ENCODE data around the gene EXOC3.

DNA sequence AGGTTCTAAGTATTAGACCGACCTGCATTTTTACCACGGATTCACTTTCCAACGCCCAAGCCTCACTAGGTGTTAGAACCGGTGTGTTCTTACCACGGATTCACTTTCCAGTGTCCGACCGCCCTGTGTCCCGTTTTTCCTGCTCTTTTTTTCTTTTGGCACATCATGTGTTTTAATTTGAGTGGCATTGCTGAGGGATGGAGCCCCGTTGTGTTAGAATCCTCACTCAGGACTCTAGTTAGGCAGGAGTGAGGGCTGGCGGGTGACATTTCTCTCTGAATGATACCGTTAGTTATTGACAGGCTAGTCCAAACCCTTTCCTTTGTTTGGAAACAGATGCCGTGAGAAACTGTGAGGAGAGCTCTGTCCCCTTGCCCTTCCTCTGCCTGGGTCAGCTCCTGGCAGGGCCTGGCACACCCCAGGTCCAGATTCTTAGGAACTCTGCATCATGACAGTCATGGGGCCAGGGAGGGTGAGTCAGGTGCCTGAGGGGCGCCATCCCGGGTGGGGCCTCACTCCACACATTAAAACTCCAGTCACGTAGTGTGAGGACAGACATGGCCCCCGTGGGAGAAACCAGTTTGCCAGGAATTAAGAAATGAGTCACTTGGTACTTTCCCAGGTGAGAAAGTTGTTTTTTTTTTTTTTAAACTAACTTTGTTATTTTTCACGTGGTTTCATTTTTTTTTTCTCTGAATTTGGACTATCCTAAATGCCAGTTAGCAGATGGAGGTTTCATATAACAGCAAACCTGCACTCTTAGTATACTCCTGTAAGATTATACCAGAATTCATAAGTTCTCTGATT, 15.8 kb downstream of the EXOC3 start:
- TF ChIP-seq, protein P1, sequence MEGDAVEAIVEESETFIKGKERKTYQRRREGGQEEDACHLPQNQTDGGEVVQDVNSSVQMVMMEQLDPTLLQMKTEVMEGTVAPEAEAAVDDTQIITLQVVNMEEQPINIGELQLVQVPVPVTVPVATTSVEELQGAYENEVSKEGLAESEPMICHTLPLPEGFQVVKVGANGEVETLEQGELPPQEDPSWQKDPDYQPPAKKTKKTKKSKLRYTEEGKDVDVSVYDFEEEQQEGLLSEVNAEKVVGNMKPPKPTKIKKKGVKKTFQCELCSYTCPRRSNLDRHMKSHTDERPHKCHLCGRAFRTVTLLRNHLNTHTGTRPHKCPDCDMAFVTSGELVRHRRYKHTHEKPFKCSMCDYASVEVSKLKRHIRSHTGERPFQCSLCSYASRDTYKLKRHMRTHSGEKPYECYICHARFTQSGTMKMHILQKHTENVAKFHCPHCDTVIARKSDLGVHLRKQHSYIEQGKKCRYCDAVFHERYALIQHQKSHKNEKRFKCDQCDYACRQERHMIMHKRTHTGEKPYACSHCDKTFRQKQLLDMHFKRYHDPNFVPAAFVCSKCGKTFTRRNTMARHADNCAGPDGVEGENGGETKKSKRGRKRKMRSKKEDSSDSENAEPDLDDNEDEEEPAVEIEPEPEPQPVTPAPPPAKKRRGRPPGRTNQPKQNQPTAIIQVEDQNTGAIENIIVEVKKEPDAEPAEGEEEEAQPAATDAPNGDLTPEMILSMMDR (conservative IDR thresholded peaks at IDR 0.05; ENCODE audit: low read depth, low read length) = no peak
- no peak for TF ChIP-seq CEBPB (IDR thresholded peaks at IDR 0.05; ENCODE audit: low read depth, low read length)
- no peak for TF ChIP-seq POLR2A (IDR thresholded peaks at IDR 0.05; ENCODE audit: low read depth, low read length)
- no peak for TF ChIP-seq MAZ (IDR thresholded peaks at IDR 0.05; ENCODE audit: borderline replicate concordance, low read depth, low read length)
- no peak for TF ChIP-seq SMC3 (IDR thresholded peaks at IDR 0.05; ENCODE audit: low read depth, low read length)
- no peak for TF ChIP-seq MXI1 (IDR thresholded peaks at IDR 0.05; ENCODE audit: borderline replicate concordance, low read depth, low read length)
- TF ChIP-seq RCOR1 (IDR thresholded peaks at IDR 0.05; ENCODE audit: insufficient replicate concordance, low read length) = no peak
- no peak for TF ChIP-seq RAD21 (IDR thresholded peaks at IDR 0.05; ENCODE audit: low read length)
- no peak for TF ChIP-seq RFX5 (IDR thresholded peaks at IDR 0.05; ENCODE audit: low read depth, low read length)
- no peak for TF ChIP-seq NFE2L2 (IDR thresholded peaks at IDR 0.05; ENCODE audit: low read depth, low read length)
